Stimulated activated naive CD8-positive, alpha-beta T cell treated with anti-CD3 and anti-CD28 coated beads, Interleukin-15, Interleukin-2, amounts not matched to agents 100 ng/mL and 50 ng/mL, for 24 hours (primary cell): ENCODE results near the gene ARID3C.
A peak's percentile ranks its signal among the peaks of the same experiment; 100 is the strongest.

Source experiments
- H3K27ac Mint-ChIP-seq: one replicate; pipeline ENCODE4 v1.8.0; 2021; ENCODE audit warnings: mild to moderate bottlenecking, mixed read lengths
- H3K27me3 Mint-ChIP-seq: one replicate; pipeline ENCODE4 v1.8.0; 2021; ENCODE audit warnings: mixed read lengths
- H3K36me3 Mint-ChIP-seq: one replicate; pipeline ENCODE4 v1.8.0; 2021; ENCODE audit warnings: low read depth, mixed read lengths
- H3K4me1 Mint-ChIP-seq: one replicate; pipeline ENCODE4 v1.8.0; 2021; ENCODE audit warnings: low read depth, mixed read lengths
- H3K4me3 Mint-ChIP-seq: one replicate; pipeline ENCODE4 v1.8.0; 2021; ENCODE audit warnings: mild to moderate bottlenecking, mixed read lengths
- H3K9me3 Mint-ChIP-seq: one replicate; pipeline ENCODE4 v1.8.0; 2021; ENCODE audit warnings: mixed read lengths

ARID3C gene

DNA sequence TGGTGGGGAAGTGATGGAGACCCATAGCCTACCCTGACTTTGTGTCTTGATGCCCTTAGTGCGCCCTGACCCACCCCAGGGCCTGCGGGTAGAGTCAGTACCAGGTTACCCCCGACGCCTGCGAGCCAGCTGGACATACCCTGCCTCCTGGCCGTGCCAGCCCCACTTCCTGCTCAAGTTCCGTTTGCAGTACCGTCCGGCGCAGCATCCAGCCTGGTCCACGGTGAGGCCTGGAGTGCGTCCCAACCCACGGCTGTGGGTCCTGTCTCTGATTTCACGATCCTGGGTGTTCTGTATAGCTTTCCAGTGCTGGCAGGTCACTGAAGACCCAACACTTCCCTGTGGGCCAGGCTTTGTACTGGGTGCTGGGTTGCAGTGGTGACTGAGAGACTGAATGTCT is 29.6 kb upstream of the ARID3C start:
- Mint-ChIP-seq H3K36me3 (no peaks in the 10 kb centered on the region), H3K9me3 (no peaks in the 10 kb centered on the region), H3K27me3 (no peaks in the 10 kb centered on the region), H3K4me1 (peaks cover 10% of the 10 kb centered on the region), H3K27ac (no peak overlapping the region), H3K4me3 (no peak overlapping the region)

DNA sequence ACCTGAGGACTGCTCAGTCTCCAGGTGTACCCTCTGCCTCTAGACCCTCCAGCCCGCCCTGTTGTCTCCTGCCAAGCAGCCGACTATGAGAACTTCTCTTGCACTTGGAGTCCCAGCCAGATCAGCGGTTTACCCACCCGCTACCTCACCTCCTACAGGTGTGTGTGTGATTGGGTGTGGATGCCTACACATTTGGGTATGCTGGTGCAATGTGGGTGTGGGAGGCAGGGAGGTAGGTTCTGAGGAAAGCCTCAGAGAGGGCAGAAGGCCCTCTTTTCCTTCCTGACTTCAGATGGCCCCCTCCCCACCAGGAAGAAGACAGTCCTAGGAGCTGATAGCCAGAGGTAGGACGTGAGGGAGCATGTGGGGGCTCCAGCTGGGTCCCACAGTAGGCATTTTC is 28.1 kb upstream of the ARID3C start:
- no peak overlapping the region for H3K4me3 Mint-ChIP-seq
- peaks cover 14% of the 10 kb centered on the region for H3K4me1 Mint-ChIP-seq
- H3K9me3 Mint-ChIP-seq = no peaks in the 10 kb centered on the region
- no peak overlapping the region for H3K27ac Mint-ChIP-seq
- H3K36me3 Mint-ChIP-seq = no peaks in the 10 kb centered on the region
- H3K27me3 Mint-ChIP-seq = no peaks in the 10 kb centered on the region

DNA sequence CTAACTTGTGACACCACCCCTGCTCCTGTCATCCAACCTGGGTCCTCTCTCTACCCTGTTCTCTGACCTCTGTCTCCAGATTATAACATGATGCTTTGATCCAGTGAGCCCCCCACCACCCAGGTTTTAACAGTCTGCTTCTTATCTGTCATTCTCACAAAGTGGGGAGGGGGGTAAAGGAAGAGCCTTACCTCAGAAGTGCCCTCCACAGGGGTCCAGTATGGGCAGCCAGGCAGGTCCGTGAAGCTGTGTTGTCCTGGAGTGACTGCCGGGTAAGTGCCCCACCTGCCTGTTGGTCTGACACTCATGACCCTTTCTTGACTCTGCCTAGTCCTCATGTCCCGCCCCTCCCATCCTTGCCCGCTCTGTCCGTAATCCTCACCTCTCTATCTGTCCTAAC is 26.5 kb upstream of the ARID3C start:
- Mint-ChIP-seq H3K27ac (no peak overlapping the region), H3K36me3 (no peaks in the 10 kb centered on the region), H3K9me3 (no peaks in the 10 kb centered on the region), H3K4me1 (peaks cover 14% of the 10 kb centered on the region), H3K27me3 (no peaks in the 10 kb centered on the region), H3K4me3 (no peak overlapping the region)

DNA sequence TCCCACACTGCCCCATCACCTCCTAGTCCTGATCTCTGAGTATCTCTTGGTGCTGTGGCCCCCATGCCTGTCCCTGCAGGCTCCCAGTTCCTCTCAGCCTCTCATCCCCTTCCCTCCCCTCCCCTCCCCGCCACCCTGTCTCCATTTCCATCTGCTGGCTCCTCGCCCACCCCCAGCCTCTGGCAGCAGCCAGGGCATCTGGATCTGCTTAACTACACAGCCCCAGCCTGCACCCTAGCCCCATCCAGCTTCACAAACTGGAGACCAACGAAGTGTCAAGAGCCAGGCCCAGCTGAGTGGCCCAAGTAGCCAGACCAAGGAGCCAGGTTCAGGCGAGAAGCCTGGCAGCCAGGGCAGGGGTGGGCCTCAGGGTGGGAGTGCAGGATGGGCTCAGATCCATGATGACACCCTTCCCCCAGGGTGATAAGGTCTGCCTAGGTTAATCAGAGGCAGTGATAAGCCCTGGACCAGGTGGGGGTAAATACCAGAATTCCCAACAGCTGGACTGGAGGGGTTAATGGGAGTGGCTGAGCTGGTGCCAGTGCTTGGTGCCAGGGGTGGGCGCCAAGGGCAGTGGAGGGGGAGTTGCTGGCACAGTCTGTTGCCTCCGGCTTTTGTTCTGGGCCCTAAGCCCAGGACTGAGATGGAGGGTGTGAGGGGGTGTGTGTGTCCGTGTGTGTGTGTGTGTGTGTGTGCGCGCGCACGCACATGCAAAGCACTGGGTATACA is 25.6 kb upstream of the ARID3C start:
- H3K36me3 Mint-ChIP-seq = peaks cover 4% of the 10 kb centered on the region

DNA sequence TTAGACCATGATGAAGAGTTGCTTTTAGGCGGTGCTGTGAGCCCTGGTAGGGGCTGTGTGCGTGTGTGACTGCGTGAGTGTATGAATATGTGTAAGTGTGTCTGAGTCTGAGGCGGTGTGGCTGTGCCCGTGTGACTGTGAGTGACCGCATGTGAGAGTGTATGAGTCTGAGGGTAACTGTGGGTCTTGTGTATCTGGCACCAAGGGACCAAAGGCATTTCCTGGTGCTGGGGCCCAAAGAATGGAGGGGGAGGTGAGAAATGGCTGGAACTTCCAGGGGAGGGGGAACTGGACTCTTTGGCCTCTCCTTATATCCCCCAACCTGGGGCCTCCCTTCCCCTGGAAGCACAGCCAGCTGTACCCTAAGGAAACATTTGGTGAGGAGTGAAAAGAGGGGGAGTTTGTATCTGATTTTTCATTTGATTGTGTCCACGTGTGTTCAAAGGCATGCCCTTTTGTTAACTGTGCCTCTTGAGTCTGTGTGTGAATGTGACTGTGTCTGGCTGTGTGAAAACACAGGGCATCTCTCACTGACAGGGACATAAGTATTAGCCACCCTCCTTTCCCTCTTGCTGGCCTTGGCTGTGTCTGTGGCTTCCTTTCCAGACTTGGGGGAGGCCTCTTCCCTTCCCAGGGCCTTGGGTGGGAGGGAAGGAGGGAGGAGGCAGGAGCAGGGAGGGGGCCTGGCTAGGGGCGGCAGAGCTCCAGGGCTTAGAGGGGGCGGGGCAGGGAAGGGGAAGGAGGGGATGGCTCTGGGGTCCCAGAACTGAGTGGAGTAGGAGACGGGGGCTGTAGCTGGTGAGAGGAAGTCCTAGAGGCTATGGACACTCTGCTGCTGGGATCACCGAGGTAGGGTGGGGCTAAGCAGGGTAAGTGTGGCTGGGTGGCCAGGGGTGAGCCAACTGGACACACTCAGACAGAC is 24.5 kb upstream of the ARID3C start:
- Mint-ChIP-seq H3K27me3 (no peaks in the 10 kb centered on the region), H3K4me3 (no peak overlapping the region), H3K36me3 (peaks cover 14% of the 10 kb centered on the region), H3K9me3 (no peaks in the 10 kb centered on the region), H3K4me1 (peaks cover 18% of the 10 kb centered on the region), H3K27ac (peak overlapping the region; percentile 69)

More for the DNA sequence above, 25.6 kb upstream of the ARID3C start:
- H3K27ac Mint-ChIP-seq = no peak overlapping the region
- no peaks in the 10 kb centered on the region for H3K27me3 Mint-ChIP-seq
- no peak overlapping the region for H3K4me3 Mint-ChIP-seq
- H3K9me3 Mint-ChIP-seq = no peaks in the 10 kb centered on the region
- peaks cover 14% of the 10 kb centered on the region for H3K4me1 Mint-ChIP-seq

DNA sequence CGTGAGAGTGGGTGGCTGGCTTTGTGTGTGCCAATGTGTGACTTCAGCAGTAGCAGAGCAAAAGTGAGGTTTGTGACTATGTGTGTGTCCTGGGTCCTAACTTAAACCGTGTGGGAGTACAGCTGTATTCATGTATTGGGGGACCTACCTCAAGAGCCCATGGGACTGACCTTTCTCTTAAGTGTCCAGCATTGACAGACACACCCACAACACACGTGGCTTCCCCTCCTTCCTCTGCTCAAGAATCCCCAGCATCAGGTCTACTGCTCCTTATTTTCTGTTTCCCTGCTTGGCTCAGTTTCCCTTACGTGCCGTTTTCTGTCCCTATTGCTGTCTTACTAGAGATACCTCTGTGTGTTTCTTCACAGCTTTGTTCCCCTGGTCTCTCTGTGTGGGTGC is 23.7 kb upstream of the ARID3C start:
- Mint-ChIP-seq H3K4me1 (peaks cover 26% of the 10 kb centered on the region), H3K27me3 (no peaks in the 10 kb centered on the region), H3K4me3 (peak overlapping the region; percentile 15)

DNA sequence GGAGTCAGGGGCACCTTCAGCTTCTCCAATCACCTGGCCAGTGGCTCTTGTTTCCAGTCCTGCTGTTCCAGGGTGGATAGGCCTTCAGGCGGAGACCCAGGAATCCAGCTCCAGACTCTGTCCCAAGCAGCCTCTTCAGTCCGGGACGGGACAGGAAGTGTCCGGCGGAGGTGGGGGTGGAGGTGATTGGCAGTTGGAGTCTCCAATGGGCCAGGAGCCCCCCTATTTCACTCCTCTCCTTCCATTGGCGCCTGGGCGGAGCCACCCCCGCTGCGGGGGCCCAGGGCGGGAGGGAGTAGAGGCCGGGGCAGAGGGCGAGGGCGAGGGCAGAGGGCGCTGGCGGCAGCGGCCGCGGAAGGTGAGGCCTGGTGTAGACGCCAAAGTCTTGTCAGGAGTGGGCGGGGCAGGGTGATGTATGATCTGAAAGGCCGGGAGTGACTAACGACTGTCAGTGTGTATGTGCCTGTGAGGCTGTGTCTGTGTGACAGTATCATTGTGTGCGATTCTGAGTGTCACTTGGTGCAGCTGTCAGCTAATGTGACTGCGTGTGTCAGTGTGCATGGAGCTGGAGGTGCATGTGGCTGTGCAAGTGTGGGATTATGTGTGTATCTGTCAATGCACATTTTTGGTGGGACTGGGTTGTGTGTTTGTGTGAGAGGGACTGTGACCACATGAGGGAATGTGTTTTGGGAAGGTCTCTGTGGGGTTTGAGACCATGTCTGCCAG is 23.2 kb upstream of the ARID3C start, which contains the start of gene IL11RA:
TSS of gene IL11RA (plus strand) at position 310 of the 726 bp plus-strand sequence. CDS start 3,033 bp downstream, outside the sequence.
- Mint-ChIP-seq H3K4me1 (peaks cover 32% of the 10 kb centered on the region), H3K27ac (peak within 1 kb of the TSS; percentile 69), H3K4me3 (peak within 1 kb of the TSS; percentile 15), H3K36me3 (peaks cover 17% of the 10 kb centered on the region), H3K9me3 (no peaks in the 10 kb centered on the region), H3K27me3 (no peaks in the 10 kb centered on the region)

More for the DNA sequence above, 23.7 kb upstream of the ARID3C start:
- peak overlapping the region; percentile 69 for H3K27ac Mint-ChIP-seq
- peaks cover 17% of the 10 kb centered on the region for H3K36me3 Mint-ChIP-seq
- H3K9me3 Mint-ChIP-seq = no peaks in the 10 kb centered on the region

DNA sequence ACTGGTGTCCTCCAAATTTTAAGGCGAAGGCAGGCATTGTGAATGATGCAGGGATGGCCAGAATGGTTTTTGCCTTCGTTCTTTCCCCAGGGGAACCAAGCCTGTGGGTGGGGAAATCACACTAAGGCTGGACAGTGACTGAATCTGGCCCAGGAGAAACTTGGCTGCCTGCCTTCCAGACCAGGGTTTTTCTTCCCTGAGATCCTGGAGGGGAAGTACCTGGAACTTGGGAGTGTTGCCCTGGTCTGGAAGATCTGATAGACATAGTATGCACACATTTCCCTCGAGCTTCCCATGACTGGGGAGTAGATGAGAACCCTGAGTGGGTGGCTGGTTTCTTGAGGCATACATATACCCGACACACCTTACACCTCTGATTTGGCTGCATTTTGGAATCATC is 22.5 kb upstream of the ARID3C start:
- no peak overlapping the region for H3K27ac Mint-ChIP-seq
- no peak overlapping the region for H3K4me3 Mint-ChIP-seq
- H3K4me1 Mint-ChIP-seq = peaks cover 34% of the 10 kb centered on the region
- H3K9me3 Mint-ChIP-seq = no peaks in the 10 kb centered on the region
- peaks cover 17% of the 10 kb centered on the region for H3K36me3 Mint-ChIP-seq
- no peaks in the 10 kb centered on the region for H3K27me3 Mint-ChIP-seq

DNA sequence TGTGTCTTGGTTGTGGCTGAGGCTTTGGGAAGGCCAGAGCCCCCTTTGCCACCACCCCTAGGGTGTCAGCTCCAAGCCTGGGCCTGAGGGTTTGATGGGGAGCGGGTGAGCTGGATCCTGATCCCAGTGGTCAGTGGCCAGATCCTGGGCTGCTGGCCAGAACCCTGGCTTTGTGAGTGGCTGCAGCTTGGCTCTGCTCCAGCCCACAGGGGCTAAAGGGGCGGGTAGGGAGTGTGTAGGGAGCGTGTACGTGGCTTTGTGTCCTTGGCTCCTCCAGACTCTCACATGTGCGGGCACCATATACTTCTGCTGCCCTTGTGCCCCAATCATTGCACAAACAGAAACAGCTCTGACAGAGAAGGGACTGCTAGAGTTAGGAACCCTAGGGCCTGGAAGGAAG is 21.9 kb upstream of the ARID3C start:
- Mint-ChIP-seq H3K27ac (no peak overlapping the region), H3K36me3 (peaks cover 17% of the 10 kb centered on the region)

DNA sequence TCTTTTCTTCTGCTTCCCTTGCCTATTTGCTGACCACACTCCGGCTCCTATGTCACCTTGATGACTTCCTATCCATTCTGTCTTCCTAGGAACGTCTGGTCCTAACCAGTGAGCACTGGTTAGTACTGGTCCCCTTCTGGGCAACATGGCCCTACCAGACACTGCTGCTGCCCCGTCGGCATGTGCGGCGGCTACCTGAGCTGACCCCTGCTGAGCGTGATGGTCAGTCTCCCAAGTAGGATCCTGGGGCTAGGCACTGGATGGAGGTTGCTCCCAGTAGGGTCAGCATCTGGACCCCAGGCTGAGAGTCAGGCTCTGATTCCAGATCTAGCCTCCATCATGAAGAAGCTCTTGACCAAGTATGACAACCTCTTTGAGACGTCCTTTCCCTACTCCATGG is 19.8 kb upstream of the ARID3C start:
- Mint-ChIP-seq H3K4me1 (peaks cover 40% of the 10 kb centered on the region), H3K9me3 (no peaks in the 10 kb centered on the region), H3K4me3 (peak overlapping the region; percentile 46), H3K27ac (peak overlapping the region; percentile 18), H3K27me3 (no peaks in the 10 kb centered on the region), H3K36me3 (peaks cover 17% of the 10 kb centered on the region)

More for the DNA sequence above, 21.9 kb upstream of the ARID3C start:
- Mint-ChIP-seq H3K27me3 (no peaks in the 10 kb centered on the region), H3K9me3 (no peaks in the 10 kb centered on the region), H3K4me3 (no peak overlapping the region), H3K4me1 (peaks cover 40% of the 10 kb centered on the region)

DNA sequence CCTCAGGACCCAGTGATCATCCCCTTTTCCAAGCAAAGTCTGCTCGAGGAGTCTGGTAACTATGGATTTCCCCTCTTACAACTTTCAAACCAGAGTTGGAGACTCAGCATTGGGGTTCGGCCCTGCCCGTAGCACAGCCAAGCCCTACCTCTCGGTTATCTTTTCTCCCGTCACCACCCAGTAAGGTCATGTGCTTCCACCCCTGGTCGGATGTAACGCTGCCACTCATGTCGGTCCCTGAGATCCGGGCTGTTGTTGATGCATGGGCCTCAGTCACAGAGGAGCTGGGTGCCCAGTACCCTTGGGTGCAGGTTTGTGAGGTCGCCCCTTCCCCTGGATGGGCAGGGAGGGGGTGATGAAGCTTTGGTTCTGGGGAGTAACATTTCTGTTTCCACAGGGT is 18.8 kb upstream of the ARID3C start:
- Mint-ChIP-seq H3K4me1 (peaks cover 33% of the 10 kb centered on the region), H3K27ac (peak overlapping the region; percentile 88)

DNA sequence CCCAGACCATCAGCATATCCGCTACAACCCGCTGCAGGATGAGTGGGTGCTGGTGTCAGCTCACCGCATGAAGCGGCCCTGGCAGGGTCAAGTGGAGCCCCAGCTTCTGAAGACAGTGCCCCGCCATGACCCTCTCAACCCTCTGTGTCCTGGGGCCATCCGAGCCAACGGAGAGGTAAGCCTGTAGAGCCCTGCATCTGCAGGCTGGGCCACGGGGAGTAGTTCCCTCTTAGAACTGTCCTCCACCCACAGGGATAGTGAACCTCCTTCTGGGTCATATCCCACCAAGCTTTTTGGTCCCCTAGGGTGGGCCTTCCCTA is 18.2 kb upstream of the ARID3C start:
- H3K4me1 Mint-ChIP-seq = peaks cover 27% of the 10 kb centered on the region
- H3K27ac Mint-ChIP-seq = peak overlapping the region; percentile 88
- peak overlapping the region; percentile 92 for H3K4me3 Mint-ChIP-seq
- no peaks in the 10 kb centered on the region for H3K27me3 Mint-ChIP-seq
- no peaks in the 10 kb centered on the region for H3K9me3 Mint-ChIP-seq
- peaks cover 17% of the 10 kb centered on the region for H3K36me3 Mint-ChIP-seq

More for the DNA sequence above, 18.8 kb upstream of the ARID3C start:
- no peaks in the 10 kb centered on the region for H3K27me3 Mint-ChIP-seq
- peak overlapping the region; percentile 92 for H3K4me3 Mint-ChIP-seq
- H3K9me3 Mint-ChIP-seq = no peaks in the 10 kb centered on the region
- H3K36me3 Mint-ChIP-seq = peaks cover 17% of the 10 kb centered on the region

DNA sequence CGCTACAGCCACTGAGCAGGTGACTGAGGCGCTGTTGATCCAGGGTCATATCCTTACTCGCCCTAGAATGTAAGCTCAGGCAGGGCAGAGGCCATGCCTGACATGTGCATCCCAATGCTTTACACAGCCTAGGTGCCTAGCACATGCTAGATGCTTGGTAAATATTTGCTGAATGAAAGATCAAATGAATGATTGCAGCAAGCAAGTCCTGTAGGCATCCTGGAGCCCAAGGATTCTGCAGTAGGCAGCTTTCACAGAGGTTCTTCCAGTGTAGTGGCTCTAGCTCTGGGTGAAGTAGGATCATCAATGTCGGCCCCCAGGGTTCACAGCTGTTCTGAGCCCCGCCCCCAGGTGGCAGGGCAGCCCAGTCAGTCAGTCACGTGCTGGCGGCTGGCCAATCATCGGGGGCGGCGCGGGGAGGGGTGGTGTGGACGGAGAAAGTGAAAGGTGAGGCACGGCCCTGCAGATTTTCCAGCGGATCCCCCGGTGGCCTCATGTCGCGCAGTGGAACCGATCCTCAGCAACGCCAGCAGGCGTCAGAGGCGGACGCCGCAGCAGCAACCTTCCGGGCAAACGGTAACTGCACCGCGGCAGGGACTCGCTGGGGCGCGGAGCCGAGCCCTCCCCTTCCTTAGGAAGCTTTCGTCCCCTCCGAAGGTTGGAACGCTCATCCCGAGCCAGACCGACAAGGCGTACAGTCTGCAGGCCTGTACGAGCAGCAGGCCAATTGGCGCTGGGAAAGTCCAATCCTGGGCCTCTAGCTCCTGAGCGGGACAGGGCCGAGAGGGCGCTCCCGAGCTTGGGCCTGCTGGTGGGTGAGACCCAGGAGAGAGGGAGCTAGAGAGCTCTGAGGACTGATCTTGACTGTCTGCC is 17.6 kb upstream of the ARID3C start, which contains the start of gene GALT:
TSS of gene GALT (plus strand) at position 465 of the 873 bp plus-strand sequence. CDS start at position 495, 30 bp downstream.
- Mint-ChIP-seq H3K27me3 (no peaks in the 10 kb centered on the region), H3K27ac (peak within 1 kb of the TSS; percentile 88), H3K4me3 (peak within 1 kb of the TSS; percentile 92), H3K9me3 (no peaks in the 10 kb centered on the region), H3K36me3 (peaks cover 17% of the 10 kb centered on the region), H3K4me1 (peaks cover 26% of the 10 kb centered on the region)

DNA sequence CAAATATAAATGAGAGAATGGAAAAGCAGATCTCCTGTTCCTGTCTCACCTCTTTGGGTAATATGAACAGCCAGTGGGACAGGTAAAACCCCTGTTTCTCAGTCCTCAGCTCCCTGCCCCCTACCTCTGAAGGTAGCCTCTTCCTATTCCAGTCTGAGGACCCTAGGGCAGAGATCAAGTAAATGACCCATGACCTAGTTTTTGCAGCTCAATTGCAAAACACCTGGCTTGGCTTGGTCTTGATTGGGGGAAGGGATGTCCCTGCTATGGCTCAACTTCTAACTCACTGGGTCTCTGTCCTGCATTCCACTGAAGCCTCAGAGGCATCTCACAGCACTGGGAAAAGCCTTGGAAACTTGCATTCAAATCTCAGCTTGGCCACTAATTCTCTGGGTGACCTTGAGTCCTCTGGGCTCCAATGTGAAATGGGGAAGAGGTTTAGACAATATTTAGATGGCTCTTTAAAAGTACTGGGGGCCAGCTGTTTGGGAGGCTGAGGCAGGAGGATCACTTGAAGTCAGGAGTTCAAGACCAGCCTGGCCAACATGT is 16.0 kb upstream of the ARID3C start:
- Mint-ChIP-seq H3K9me3 (no peaks in the 10 kb centered on the region), H3K4me3 (no peak overlapping the region), H3K27me3 (no peaks in the 10 kb centered on the region), H3K36me3 (peaks cover 16% of the 10 kb centered on the region), H3K4me1 (peaks cover 26% of the 10 kb centered on the region), H3K27ac (no peak overlapping the region)
